Measurements from ENCODE around the gene CEL.
"Not testable (repeated sequence)": the region's sequence is repeated elsewhere in the genome, so short reads cannot be mapped to it uniquely, and the experiment has no call there.

The CEL gene

GRCh38 chr9:133086212-133086860 lies 24.6 kb downstream of the CEL start:
- not testable (repeated sequence) for DNase-seq (ENCODE audit: low spot score)

GRCh38 chr9:133086894-133087293 lies 25.1 kb downstream of the CEL start:
- DNase-seq (ENCODE audit: low spot score), result no peak

- DNase-seq (ENCODE audit: low spot score), result no peak
Measured at GRCh38 chr9:133087429-133088145, 25.8 kb downstream of the CEL start.

GRCh38 chr9:133088146-133088750 lies 26.5 kb downstream of the CEL start:
- no peak for DNase-seq (ENCODE audit: low spot score)

DNA sequence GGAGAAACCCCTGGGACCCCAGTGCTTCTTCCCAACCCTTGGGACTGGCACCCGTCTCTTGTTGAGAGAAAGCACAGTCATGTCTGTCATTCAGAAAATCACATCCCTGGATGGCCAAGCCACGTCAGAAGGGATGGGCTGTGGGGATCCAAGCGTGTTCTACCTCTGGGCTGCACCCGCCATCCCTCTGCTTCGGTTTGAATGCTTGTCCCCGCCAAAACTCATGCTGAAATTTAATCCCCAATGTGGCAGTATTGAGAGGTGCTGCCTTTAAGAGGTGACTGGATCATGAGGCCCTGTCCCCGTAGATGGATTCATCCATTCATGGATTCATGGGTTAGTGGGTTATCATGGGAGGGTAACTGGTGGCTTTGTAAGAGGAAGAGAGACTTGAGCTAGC lies 27.0 kb downstream of the CEL start:
- DNase-seq (ENCODE audit: low spot score), result no peak

GRCh38 chr9:133089271-133089671 lies 27.5 kb downstream of the CEL start:
- DNase-seq (ENCODE audit: low spot score), result no peak

DNA sequence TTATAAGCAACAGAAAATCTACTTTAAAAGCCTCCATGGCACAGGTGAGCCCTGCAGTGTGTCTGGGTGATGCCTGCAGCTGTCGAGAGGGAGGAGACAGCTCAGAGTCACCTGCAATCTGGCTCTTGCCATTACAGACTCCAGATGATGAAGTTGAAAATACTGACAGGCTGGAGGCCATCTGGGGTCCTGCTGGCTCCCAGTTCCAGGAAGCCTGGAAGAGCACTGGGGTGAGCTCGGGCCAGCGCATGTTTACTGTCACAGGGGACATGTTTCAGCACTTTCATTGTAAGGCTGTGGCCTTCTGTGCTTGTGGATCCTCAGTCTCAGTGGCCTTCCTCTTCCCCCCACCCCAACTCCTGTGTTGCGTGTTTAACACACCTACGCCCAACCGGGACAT lies 28.4 kb downstream of the CEL start:
- no peak for DNase-seq (ENCODE audit: low spot score)

GRCh38 chr9:133090752-133091385 lies 29.1 kb downstream of the CEL start:
- no peak for DNase-seq (ENCODE audit: low spot score)

- DNase-seq (ENCODE audit: low spot score), result not testable (repeated sequence)
Measured at GRCh38 chr9:133094351-133094750, 32.6 kb downstream of the CEL start.

DNA sequence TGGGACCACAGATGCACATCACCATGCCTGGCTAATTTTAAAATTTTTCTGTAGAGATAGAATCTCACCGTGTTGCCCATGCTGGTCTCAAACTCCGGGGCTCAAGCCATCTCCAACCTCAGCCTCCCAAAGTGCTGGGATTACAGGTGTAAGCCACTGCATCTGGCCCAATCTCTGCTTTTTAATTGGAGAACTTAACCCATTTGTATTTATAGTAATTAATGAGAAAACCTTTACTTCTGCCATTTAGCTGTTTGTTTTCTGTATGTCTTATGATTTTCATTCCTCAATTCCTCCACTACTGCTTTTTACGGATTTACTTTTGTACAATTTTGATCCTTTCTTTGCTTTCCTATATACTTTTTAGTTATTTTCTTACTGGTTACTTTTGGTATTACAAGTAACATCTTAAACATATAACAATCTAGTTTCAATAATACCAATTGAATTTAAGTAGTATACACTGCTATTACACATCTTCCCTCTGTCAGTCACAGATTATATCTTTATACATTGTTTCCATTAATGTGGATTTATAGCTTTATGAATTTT lies 33.1 kb downstream of the CEL start:
- no peak for DNase-seq (ENCODE audit: low spot score)

GRCh38 chr9:133098104-133098754 lies 36.4 kb downstream of the CEL start:
- DNase-seq (ENCODE audit: low spot score), result no peak

- no peak for DNase-seq (ENCODE audit: low spot score)
Measured at GRCh38 chr9:133098871-133099270, 37.1 kb downstream of the CEL start.

DNA sequence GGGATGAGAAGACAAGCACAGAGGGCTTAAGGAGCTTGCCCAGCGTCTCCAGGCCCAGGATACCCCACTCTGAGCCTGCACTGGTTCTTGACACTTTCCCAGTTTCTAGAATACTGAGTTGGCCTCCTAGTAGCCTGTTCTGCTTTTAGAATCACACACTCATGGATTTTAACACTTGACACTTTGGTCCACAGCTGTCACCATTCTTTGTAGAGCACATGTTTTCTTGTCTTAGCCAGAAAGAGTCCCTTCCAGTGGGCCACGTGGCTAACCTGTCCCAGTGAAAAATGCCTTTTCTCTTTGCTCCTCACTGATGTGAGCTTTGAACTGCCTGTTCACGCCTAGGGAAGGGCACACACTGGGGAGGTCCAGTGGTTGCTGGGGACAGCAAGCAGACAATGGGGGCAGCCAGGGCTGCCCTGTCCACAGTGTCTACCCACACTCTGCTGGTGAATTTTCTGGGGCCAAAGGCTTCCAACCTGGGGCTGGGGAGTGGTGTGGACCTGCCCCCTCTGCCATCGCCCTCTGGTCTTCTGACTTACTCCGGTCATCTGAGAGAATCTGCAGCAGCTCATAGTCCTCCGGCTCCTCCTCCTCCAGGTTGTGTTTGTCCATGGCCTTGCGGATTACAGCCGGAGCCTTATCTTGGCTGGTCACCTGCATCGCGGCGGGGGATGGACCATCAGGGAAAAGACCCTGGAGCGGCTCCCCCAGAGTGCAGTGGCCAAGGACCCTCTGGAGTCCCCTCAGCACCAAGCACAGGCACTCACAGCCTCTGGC lies 38.1 kb downstream of the CEL start:
- DNase-seq (ENCODE audit: low spot score), result no peak

DNA sequence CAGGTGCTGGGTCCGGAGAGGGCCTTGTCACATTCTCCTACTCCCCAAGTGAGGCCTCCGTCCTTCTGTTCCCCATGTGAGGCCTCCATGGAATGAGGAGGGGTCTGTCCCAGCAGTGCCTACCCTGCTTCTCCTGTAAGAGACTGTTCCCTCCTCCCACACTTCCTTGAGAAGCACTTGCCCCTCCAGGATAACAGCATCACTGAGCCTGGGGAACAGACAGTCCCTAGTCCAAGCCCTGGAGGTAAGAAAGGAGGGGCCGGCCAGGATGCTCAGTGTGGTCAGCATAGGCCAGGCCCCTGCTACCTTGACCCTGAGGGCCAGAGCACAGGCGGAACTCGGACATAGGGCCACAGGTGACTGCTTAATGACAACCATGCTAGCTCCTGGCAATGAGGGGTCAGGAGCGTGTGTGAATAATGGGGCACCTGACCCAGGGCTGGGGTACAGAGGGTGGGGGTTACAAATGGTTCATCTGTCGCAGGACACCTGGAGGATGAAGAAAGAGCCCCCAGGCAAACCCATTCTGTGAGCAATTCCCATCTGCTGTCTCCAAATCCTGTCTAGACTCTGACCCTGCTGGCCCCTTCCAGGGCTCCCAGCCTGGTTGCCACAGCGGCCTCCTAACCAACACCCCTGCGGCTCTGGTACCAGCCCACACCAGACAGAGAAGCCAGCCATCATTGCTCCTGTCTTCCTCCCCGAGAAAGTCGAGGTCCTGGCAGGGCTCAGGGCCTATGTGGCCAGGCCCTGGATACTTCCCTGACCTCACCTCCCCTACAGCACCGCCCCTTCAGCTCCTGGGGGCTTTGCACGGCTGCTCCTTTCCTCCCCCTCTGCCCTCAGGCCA lies 39.0 kb downstream of the CEL start:
- DNase-seq (ENCODE audit: low spot score), result no peak

- no peak for DNase-seq (ENCODE audit: low spot score)
Measured at GRCh38 chr9:133101356-133102189, 39.8 kb downstream of the CEL start.

- no peak for DNase-seq (ENCODE audit: low spot score)
Measured at GRCh38 chr9:133102190-133103021, 40.6 kb downstream of the CEL start.

GRCh38 chr9:133103183-133103986 lies 41.6 kb downstream of the CEL start:
- DNase-seq (ENCODE audit: low spot score), result peak; percentile 83
